HepG2 (cell line): ENCODE data around the gene GBP4. TPM values are rescaled to one million over a fixed set of nuclear protein-coding genes. Genes with fewer than 3 reads are reported as not detected.

ENCODE experiments used
- ATAC-seq: fragments of 200-7000 bp; cut with Tn5 transposase; 3 replicates; pipeline ENCODE4 v1.9.1; 2020; ENCODE audit warnings: mild to moderate bottlenecking, moderate library complexity
- BruUV-seq: library from RNA; stranded (reverse); fragments of 400-500 nt; replicated peaks from 2 replicates; lab custom pipeline; 2021; lab: Mats Ljungman, UMichigan
- CTCF ChIA-PET: fragments of 300-600 bp; formaldehyde crosslinking; extraction: SDS; loops from one replicate; lab custom pipeline; 2021; ENCODE audit warnings: low total read pairs, inconsistent platforms, low intra/inter-chr PET ratio; lab: Yijun Ruan, JAX
- POLR2A ChIA-PET: fragments of 350-600 bp; sonication (Branson Sonifier 250); formaldehyde crosslinking; loops from one replicate; lab custom pipeline; 2020; ENCODE audit warnings: antibody characterized with exemption, inconsistent platforms; lab: Yijun Ruan, JAX
- DNase-seq: peaks from one replicate; pipeline ENCODE4 v3.0.0-alpha.2; 2015; ENCODE audit warnings: low spot score
- FAIRE-seq: peaks from 3 replicates; lab custom pipeline; 2011; peaks lifted over from hg19 to GRCh38; lab: Jason Lieb, UNC
- H2AFZ ChIP-seq: one replicate; pipeline ENCODE4 v1.6.1; 2011; ENCODE audit warnings: low read length, inconsistent platforms
- H3K27ac ChIP-seq: fragments of 300-600 bp; 3 replicates; pipeline ENCODE4 v1.8.0; 2011; ENCODE audit warnings: mixed run types, mild to moderate bottlenecking, mixed read lengths, low read length, inconsistent platforms; ENCODE audit not compliant: insufficient read depth; ENCODE audit errors: extremely low read length
- H3K27me3 ChIP-seq, 2 experiments: fragments of 200-600 bp in 1 of 2; 2 replicates in 1 of 2; 3 replicates in 1 of 2; pipeline versions ENCODE4 v1.6.0 to v1.8.0; 2011; ENCODE audit warnings: low read length in 2 of 2, mild to moderate bottlenecking in 2 of 2, moderate library complexity in 2 of 2, inconsistent platforms in 1 of 2; ENCODE audit not compliant: insufficient read depth in 2 of 2, control insufficient read depth in 1 of 2
- H3K36me3 ChIP-seq, 2 experiments: fragments of 200-600 bp in 1 of 2; replicated peaks in 1 of 2; 2 replicates in 1 of 2; 3 replicates in 1 of 2; pipeline versions ENCODE4 v1.5.1 to v1.8.0; 2011; ENCODE audit warnings: low read length in 2 of 2, inconsistent platforms in 1 of 2; ENCODE audit not compliant: insufficient read depth in 2 of 2, control insufficient read depth in 1 of 2
- H3K4me1 ChIP-seq: 2 replicates; pipeline ENCODE4 v1.5.1; 2012; ENCODE audit warnings: low read length, inconsistent platforms; ENCODE audit not compliant: insufficient read depth
- H3K4me2 ChIP-seq: 2 replicates; pipeline ENCODE4 v1.6.0; 2011; ENCODE audit warnings: low read depth, low read length, inconsistent platforms
- H3K4me3 ChIP-seq, 3 experiments: fragments of 200-600 bp in 1 of 3; sonication (generic), shearing (Covaris generic) in 1 of 3; replicated peaks in 1 of 3; 2 replicates each; pipeline ENCODE4 v1.5.1; 2011 to 2016; ENCODE audit warnings: low read length in 3 of 3, inconsistent platforms in 2 of 3, low read depth in 2 of 3, mild to moderate bottlenecking in 2 of 3, control low read depth in 1 of 3, mixed read lengths in 1 of 3; ENCODE audit not compliant: insufficient read depth in 1 of 3
- H3K79me2 ChIP-seq: one replicate; pipeline ENCODE4 v1.6.1; 2011; ENCODE audit warnings: low read length, inconsistent platforms; ENCODE audit not compliant: insufficient read depth
- H3K9ac ChIP-seq: 2 replicates; pipeline ENCODE4 v1.6.0; 2011; ENCODE audit warnings: mild to moderate bottlenecking, low read depth, low read length, inconsistent platforms; ENCODE audit not compliant: insufficient read depth
- H3K9me3 ChIP-seq: 2 replicates; pipeline ENCODE4 v1.5.1; 2012; ENCODE audit warnings: mild to moderate bottlenecking, low read length
- H4K20me1 ChIP-seq: 2 replicates; pipeline ENCODE4 v1.6.0; 2011; ENCODE audit warnings: inconsistent platforms, mild to moderate bottlenecking, low read length, moderate library complexity; ENCODE audit not compliant: insufficient read depth
- ATM ChIP-seq: fragments of 450-650 bp; IDR thresholded peaks from 2 replicates; pipeline ENCODE4 v1.7.1; 2017; ENCODE audit warnings: mild to moderate bottlenecking, borderline replicate concordance
- DNMT1 ChIP-seq: sonication (generic); formaldehyde crosslinking; IDR thresholded peaks from 2 replicates; pipeline ENCODE4 v1.5.1; 2020; ENCODE audit warnings: mild to moderate bottlenecking, missing genetic modification reagents
- ESRRA ChIP-seq: sonication (generic); formaldehyde crosslinking; IDR thresholded peaks from 2 replicates; pipeline ENCODE4 v1.5.1; 2020; ENCODE audit warnings: mild to moderate bottlenecking, low read depth, missing genetic modification reagents
- HMG20B ChIP-seq: conservative IDR thresholded peaks from 2 replicates; pipeline ENCODE4 v1.6.1; 2016; ENCODE audit warnings: missing genetic modification reagents, missing compliant biosample characterization
- NAIF1 ChIP-seq: sonication (generic); formaldehyde crosslinking; IDR thresholded peaks from 2 replicates; pipeline ENCODE4 v1.5.0; 2020; ENCODE audit warnings: mild to moderate bottlenecking, missing genetic modification reagents, borderline replicate concordance
- NFE2 ChIP-seq: sonication (generic); formaldehyde crosslinking; IDR thresholded peaks from 2 replicates; pipeline ENCODE4 v1.4.0; 2020; ENCODE audit warnings: missing genetic modification reagents
- RORA ChIP-seq: sonication (generic); formaldehyde crosslinking; IDR thresholded peaks from 2 replicates; pipeline ENCODE4 v1.5.0; 2020; ENCODE audit warnings: mild to moderate bottlenecking, missing genetic modification reagents, moderate library complexity
- SIX4 ChIP-seq: sonication (generic); formaldehyde crosslinking; IDR thresholded peaks from 2 replicates; pipeline ENCODE4 v1.4.0; 2020; ENCODE audit warnings: missing genetic modification reagents
- SMAD1 ChIP-seq: sonication (generic); formaldehyde crosslinking; IDR thresholded peaks from 2 replicates; pipeline ENCODE4 v1.4.0; 2020; ENCODE audit warnings: missing genetic modification reagents, low read depth, mild to moderate bottlenecking, borderline replicate concordance
- SOX5 ChIP-seq: IDR thresholded peaks from 2 replicates; pipeline ENCODE4 v1.6.1; 2016; ENCODE audit warnings: borderline replicate concordance
- YY1 ChIP-seq: IDR thresholded peaks from 2 replicates; pipeline ENCODE4 v1.6.1; 2011; ENCODE audit warnings: low read length, low read depth, moderate library complexity, mild to moderate bottlenecking; ENCODE audit not compliant: insufficient read depth, insufficient replicate concordance
- ZNF30 ChIP-seq: sonication (generic); formaldehyde crosslinking; IDR thresholded peaks from 2 replicates; pipeline ENCODE4 v1.5.0; 2020; ENCODE audit warnings: mild to moderate bottlenecking, missing genetic modification reagents
- ZNF564 ChIP-seq: sonication (generic); formaldehyde crosslinking; IDR thresholded peaks from 2 replicates; pipeline ENCODE4 v1.8.1; 2023; ENCODE audit warnings: mild to moderate bottlenecking, missing genetic modification reagents
- ZNF589 ChIP-seq: sonication (generic); formaldehyde crosslinking; conservative IDR thresholded peaks from 2 replicates; pipeline ENCODE4 v1.8.0; 2022; ENCODE audit warnings: mild to moderate bottlenecking, moderate library complexity, missing genetic modification reagents
- ZNF891 ChIP-seq: sonication (generic); formaldehyde crosslinking; IDR thresholded peaks from 2 replicates; pipeline ENCODE4 v1.5.0; 2020; ENCODE audit warnings: mild to moderate bottlenecking, missing genetic modification reagents
- in situ Hi-C: cut with HindIII; loops from 2 replicates; pipeline ENCODE4 v1.10.0; 2017; ENCODE audit warnings: low pct_unique_long_range_greater_than_20kb; ENCODE audit not compliant: extremely low pct_ligation_motif_present
- intact Hi-C: fragments of 100-400 bp; cut with micrococcal nuclease; formaldehyde crosslinking; loops from one replicate; pipeline ENCODE4 v1.10.0; 2022; ENCODE audit not compliant: unreplicated experiment
- polyA plus RNA-seq, 8 experiments: library from polyadenylated mRNA; depleted of rRNA in 3 of 8; stranded (reverse) in 7 of 8; unstranded in 1 of 8; fragments of >200 nt; fragmentation: Illumina TruSeq in 4 of 8; extraction: Trizol in 4 of 8; gene quantifications; 2 replicates each; pipeline versions ENCODE4 v1.2.1 to v1.2.3, GENCODE V29; 2011 to 2016; ENCODE audit warnings: low read depth in 4 of 8, missing spikeins in 1 of 8, mixed read lengths in 1 of 8; ENCODE audit not compliant: insufficient read depth in 1 of 8
- total RNA-seq, 5 experiments: library from RNA; depleted of rRNA; stranded (reverse); fragments of >200 nt; fragmentation: Illumina TruSeq; extraction: Trizol; gene quantifications; 2 replicates each; pipeline ENCODE4 v1.2.3, GENCODE V29; 2016; ENCODE audit warnings: low read depth in 1 of 5
- TF ChIP-seq, protein P1 (sequence below): sonication (generic); formaldehyde crosslinking; IDR thresholded peaks from 2 replicates; pipeline ENCODE4 v1.4.0; 2020; ENCODE audit warnings: mild to moderate bottlenecking, missing genetic modification reagents
- TF ChIP-seq, protein P2 (sequence below): sonication (generic); formaldehyde crosslinking; conservative IDR thresholded peaks from 2 replicates; pipeline ENCODE4 v1.4.0; 2020; ENCODE audit warnings: missing genetic modification reagents
- TF ChIP-seq, protein P3 (sequence below): sonication (generic); formaldehyde crosslinking; IDR thresholded peaks from 2 replicates; pipeline ENCODE4 v1.4.0; 2020; ENCODE audit warnings: missing genetic modification reagents
- TF ChIP-seq, protein P4 (sequence below): sonication (generic); formaldehyde crosslinking; IDR thresholded peaks from 2 replicates; pipeline ENCODE4 v1.4.0; 2020; ENCODE audit warnings: missing genetic modification reagents

GBP4 gene
- total and polyA plus RNA-seq, 2 of the 13 experiments (the other 11 are each of a cell fraction or from before 2014, with no cell fraction given), result not detected

GRCh38 chr1:89172468-89173143, 26.1 kb downstream of the GBP4 start (continued):
- TF ChIP-seq NFE2 (CRISPR knock-in tag), result no peak
- no peak for TF ChIP-seq HMG20B (CRISPR knock-in tag)
- TF ChIP-seq YY1, result no peak
- TF ChIP-seq, protein P1, sequence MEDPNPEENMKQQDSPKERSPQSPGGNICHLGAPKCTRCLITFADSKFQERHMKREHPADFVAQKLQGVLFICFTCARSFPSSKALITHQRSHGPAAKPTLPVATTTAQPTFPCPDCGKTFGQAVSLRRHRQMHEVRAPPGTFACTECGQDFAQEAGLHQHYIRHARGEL, result no peak
- no peak for TF ChIP-seq ESRRA
- no peak for TF ChIP-seq DNMT1 (CRISPR knock-in tag)
- no peak for TF ChIP-seq SIX4 (CRISPR knock-in tag)
- TF ChIP-seq NAIF1, result no peak
- no peak for TF ChIP-seq ZNF891 (CRISPR knock-in tag)

- no peak for FAIRE-seq
- ChIA-PET CTCF (no interaction called here), POLR2A (no interaction called here)
- Histone ChIP-seq H3K9ac (no peak overlapping the region), H3K27me3 (no peaks in the 10 kb centered on the region), H3K4me2 (no peak overlapping the region), H3K36me3 (no peaks in the 10 kb centered on the region), H3K4me1 (no peaks in the 10 kb centered on the region), H2AFZ (no peak overlapping the region), H4K20me1 (no peaks in the 10 kb centered on the region), H3K79me2 (no peaks in the 10 kb centered on the region), H3K27ac (no peak overlapping the region), H3K4me3 (no peak overlapping the region), H3K9me3 (no peaks in the 10 kb centered on the region)
- no TSS peak for BruUV-seq
- no peak for ATAC-seq
- intact Hi-C loops (no loop called here), in situ Hi-C loops (no loop called here)
- DNase-seq, result no peak
- TF ChIP-seq SMAD1 (CRISPR knock-in tag) (no peak), ZNF589 (CRISPR knock-in tag) (no peak), ATM (no peak), ZNF564 (no peak), SOX5 (no peak), ZNF30 (CRISPR knock-in tag) (no peak), RORA (no peak)
- TF ChIP-seq, protein P2, sequence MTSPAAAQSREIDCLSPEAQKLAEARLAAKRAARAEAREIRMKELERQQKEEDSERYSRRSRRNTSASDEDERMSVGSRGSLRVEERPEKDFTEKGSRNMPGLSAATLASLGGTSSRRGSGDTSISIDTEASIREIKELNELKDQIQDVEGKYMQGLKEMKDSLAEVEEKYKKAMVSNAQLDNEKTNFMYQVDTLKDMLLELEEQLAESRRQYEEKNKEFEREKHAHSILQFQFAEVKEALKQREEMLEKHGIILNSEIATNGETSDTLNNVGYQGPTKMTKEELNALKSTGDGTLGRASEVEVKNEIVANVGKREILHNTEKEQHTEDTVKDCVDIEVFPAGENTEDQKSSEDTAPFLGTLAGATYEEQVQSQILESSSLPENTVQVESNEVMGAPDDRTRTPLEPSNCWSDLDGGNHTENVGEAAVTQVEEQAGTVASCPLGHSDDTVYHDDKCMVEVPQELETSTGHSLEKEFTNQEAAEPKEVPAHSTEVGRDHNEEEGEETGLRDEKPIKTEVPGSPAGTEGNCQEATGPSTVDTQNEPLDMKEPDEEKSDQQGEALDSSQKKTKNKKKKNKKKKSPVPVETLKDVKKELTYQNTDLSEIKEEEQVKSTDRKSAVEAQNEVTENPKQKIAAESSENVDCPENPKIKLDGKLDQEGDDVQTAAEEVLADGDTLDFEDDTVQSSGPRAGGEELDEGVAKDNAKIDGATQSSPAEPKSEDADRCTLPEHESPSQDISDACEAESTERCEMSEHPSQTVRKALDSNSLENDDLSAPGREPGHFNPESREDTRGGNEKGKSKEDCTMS (CRISPR knock-in tag), result no peak
- TF ChIP-seq, protein P3, sequence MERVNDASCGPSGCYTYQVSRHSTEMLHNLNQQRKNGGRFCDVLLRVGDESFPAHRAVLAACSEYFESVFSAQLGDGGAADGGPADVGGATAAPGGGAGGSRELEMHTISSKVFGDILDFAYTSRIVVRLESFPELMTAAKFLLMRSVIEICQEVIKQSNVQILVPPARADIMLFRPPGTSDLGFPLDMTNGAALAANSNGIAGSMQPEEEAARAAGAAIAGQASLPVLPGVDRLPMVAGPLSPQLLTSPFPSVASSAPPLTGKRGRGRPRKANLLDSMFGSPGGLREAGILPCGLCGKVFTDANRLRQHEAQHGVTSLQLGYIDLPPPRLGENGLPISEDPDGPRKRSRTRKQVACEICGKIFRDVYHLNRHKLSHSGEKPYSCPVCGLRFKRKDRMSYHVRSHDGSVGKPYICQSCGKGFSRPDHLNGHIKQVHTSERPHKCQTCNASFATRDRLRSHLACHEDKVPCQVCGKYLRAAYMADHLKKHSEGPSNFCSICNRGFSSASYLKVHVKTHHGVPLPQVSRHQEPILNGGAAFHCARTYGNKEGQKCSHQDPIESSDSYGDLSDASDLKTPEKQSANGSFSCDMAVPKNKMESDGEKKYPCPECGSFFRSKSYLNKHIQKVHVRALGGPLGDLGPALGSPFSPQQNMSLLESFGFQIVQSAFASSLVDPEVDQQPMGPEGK, result no peak
- TF ChIP-seq, protein P4, sequence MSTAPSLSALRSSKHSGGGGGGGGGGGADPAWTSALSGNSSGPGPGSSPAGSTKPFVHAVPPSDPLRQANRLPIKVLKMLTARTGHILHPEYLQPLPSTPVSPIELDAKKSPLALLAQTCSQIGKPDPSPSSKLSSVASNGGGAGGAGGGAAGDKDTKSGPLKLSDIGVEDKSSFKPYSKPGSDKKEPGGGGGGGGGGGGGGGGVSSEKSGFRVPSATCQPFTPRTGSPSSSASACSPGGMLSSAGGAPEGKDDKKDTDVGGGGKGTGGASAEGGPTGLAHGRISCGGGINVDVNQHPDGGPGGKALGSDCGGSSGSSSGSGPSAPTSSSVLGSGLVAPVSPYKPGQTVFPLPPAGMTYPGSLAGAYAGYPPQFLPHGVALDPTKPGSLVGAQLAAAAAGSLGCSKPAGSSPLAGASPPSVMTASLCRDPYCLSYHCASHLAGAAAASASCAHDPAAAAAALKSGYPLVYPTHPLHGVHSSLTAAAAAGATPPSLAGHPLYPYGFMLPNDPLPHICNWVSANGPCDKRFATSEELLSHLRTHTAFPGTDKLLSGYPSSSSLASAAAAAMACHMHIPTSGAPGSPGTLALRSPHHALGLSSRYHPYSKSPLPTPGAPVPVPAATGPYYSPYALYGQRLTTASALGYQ (CRISPR knock-in tag), result no peak
These were observed 27.7 kb downstream of the GBP4 start for GRCh38 chr1:89171067-89171438.
